ENCODE data around the gene NOX1. TPM values are rescaled to one million over a fixed set of nuclear protein-coding genes. Genes with fewer than 3 reads are reported as not detected.
"Not testable (repeated sequence)": the region's sequence is repeated elsewhere in the genome, so short reads cannot be mapped to it uniquely, and the experiment has no call there.

The NOX1 gene
- total RNA-seq, 2 experiments from 2014 or later: not detected

- not testable (repeated sequence) for H3K27ac Mint-ChIP-seq, DNase-seq, H3K9me3 Mint-ChIP-seq, H3K4me3 Mint-ChIP-seq, H3K27me3 Mint-ChIP-seq, H3K4me1 Mint-ChIP-seq, H3K36me3 Mint-ChIP-seq
These were observed 77.8 kb downstream of the NOX1 start for GRCh38 chrX:100796371-100796770.

Other genes with a start within 250 kb of the NOX1 start
- under 1 TPM; 0.43 to 0.52 TPM for gene TSPAN6, start 237.6 kb downstream of the NOX1 start, total RNA-seq
- gene SRPX2, start 230.2 kb downstream of the NOX1 start, total RNA-seq: not detected
- not detected for gene SYTL4, start 142.2 kb downstream of the NOX1 start, total RNA-seq
- 10 to 100 TPM; 57.6 to 59.5 TPM for gene CSTF2, start 54.0 kb downstream of the NOX1 start, total RNA-seq
- under 1 TPM; 0.41 to 0.60 TPM for gene XKRX, start 54.6 kb upstream of the NOX1 start, total RNA-seq
- not detected for gene ARL13A, start 95.3 kb upstream of the NOX1 start, total RNA-seq
- 10 to 100 TPM; 19.7 to 21.2 TPM for gene TRMT2B, start 177.8 kb upstream of the NOX1 start, total RNA-seq
- not detected for gene TMEM35A, start 204.5 kb upstream of the NOX1 start, total RNA-seq
- gene CENPI, start 223.8 kb upstream of the NOX1 start, total RNA-seq: 10 to 100 TPM; 14.4 to 14.7 TPM

Measured in activated naive CD8-positive, alpha-beta T cell treated with anti-CD3 and anti-CD28 coated beads for 36 hours (primary cell).